NT2/D1 (cell line): ENCODE data around the gene RBP3.
"Not testable (repeated sequence)": the region's sequence is repeated elsewhere in the genome, so short reads cannot be mapped to it uniquely, and the experiment has no call there.

Experiments
- DNase-seq: peaks from one replicate; pipeline ENCODE4 v3.0.0-alpha.2; 2011; ENCODE audit warnings: low read depth, low spot score
- H3K27me3 ChIP-seq: 2 replicates; pipeline ENCODE4 v1.6.0; 2011; ENCODE audit warnings: mild to moderate bottlenecking; ENCODE audit not compliant: insufficient read length, insufficient read depth
- H3K36me3 ChIP-seq: 2 replicates; pipeline ENCODE4 v1.6.1; 2011; ENCODE audit warnings: mild to moderate bottlenecking, low read length, mixed read lengths; ENCODE audit not compliant: insufficient read depth, insufficient read length
- H3K4me1 ChIP-seq: 2 replicates; pipeline ENCODE4 v1.5.1; 2011; ENCODE audit not compliant: insufficient read depth, insufficient read length
- H3K4me3 ChIP-seq: 2 replicates; pipeline ENCODE4 v1.5.1; 2011; ENCODE audit warnings: low read depth; ENCODE audit not compliant: insufficient read length
- H3K9ac ChIP-seq: 2 replicates; pipeline ENCODE4 v1.6.0; 2011; ENCODE audit warnings: low read depth; ENCODE audit not compliant: insufficient read length
- H3K9me3 ChIP-seq: 2 replicates; pipeline ENCODE4 v1.5.1; 2011; ENCODE audit warnings: mild to moderate bottlenecking, low read length; ENCODE audit not compliant: insufficient read depth
- SUZ12 ChIP-seq: IDR thresholded peaks from 2 replicates; pipeline ENCODE4 v1.6.1; 2011; ENCODE audit not compliant: insufficient read length, insufficient read depth; ENCODE audit errors: extremely low read depth
- YY1 ChIP-seq: IDR thresholded peaks from 2 replicates; pipeline ENCODE4 v1.6.1; 2011; ENCODE audit not compliant: insufficient read length, insufficient read depth
- ZNF274 ChIP-seq: IDR thresholded peaks from 2 replicates; pipeline ENCODE4 v1.6.1; 2011; ENCODE audit warnings: mild to moderate bottlenecking, low read depth, low read length

Gene RBP3

GRCh38 chr10:47384148-47384921 lies 36.2 kb downstream of the RBP3 start, which contains the start of gene ZNF488:
TSS of gene ZNF488 (minus strand) at chr10:47384293. CDS start at chr10:47368829, 15,464 bp downstream.
- Histone ChIP-seq H3K9ac (peak within 1 kb of the TSS; percentile 70), H3K4me3 (peak within 1 kb of the TSS; percentile 55), H3K36me3 (peaks cover 16% of the 10 kb centered on the region), H3K9me3 (peaks cover 14% of the 10 kb centered on the region; the same call in 1 of the 2 replicates), H3K4me1 (no peaks in the 10 kb centered on the region), H3K27me3 (peaks cover 13% of the 10 kb centered on the region)
- TF ChIP-seq ZNF274, result no peak
- TF ChIP-seq SUZ12, result no peak
- TF ChIP-seq YY1, result no peak
- peak; percentile 78 for DNase-seq

GRCh38 chr10:47386104-47386503 lies 37.9 kb downstream of the RBP3 start:
- not testable (repeated sequence) for H3K9ac ChIP-seq, H3K36me3 ChIP-seq, DNase-seq, H3K4me3 ChIP-seq, H3K4me1 ChIP-seq
- Histone ChIP-seq H3K9me3 (peaks cover 14% of the 10 kb centered on the region; the same call in 1 of the 2 replicates), H3K27me3 (peaks cover 13% of the 10 kb centered on the region)

- TF ChIP-seq YY1, result no peak
- TF ChIP-seq SUZ12, result no peak
- no peak for TF ChIP-seq ZNF274
- Histone ChIP-seq H3K4me1 (no peaks in the 10 kb centered on the region), H3K4me3 (no peak overlapping the region), H3K27me3 (peaks cover 13% of the 10 kb centered on the region), H3K36me3 (no peaks in the 10 kb centered on the region), H3K9ac (no peak overlapping the region), H3K9me3 (peaks cover 14% of the 10 kb centered on the region; the same call in 1 of the 2 replicates)
- no peak for DNase-seq
Observed at GRCh38 chr10:47388879-47389278, 40.7 kb downstream of the RBP3 start.

- Histone ChIP-seq H3K9ac (no peak overlapping the region), H3K4me3 (no peak overlapping the region), H3K9me3 (peaks cover 14% of the 10 kb centered on the region), H3K4me1 (no peaks in the 10 kb centered on the region), H3K27me3 (peaks cover 13% of the 10 kb centered on the region), H3K36me3 (no peaks in the 10 kb centered on the region)
- TF ChIP-seq SUZ12, result no peak
- TF ChIP-seq YY1, result no peak
- TF ChIP-seq ZNF274, result no peak
- no peak for DNase-seq
Observed at GRCh38 chr10:47389619-47390018, 41.5 kb downstream of the RBP3 start.

DNA sequence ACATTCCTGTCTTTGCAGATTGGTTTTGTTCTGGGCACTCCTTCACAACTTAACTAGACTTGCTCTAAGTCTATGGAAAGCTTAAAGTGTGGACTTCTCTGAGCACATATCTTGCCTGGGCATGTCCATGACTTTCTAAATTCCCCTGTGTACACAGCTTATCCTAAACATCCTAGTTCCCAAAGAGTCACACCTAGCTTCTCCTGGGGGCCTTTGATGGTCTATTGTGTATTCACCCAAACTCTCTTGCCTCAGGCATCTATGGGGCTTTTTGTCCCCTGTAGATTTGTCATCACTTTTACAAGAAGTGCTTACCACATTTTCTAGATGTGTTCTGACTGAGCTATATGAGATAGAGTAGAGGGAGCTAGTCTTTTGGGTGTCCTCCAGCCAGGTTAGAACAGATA lies 48.2 kb downstream of the RBP3 start:
- no peak for DNase-seq
- H3K4me1 ChIP-seq, result peaks cover 2% of the 10 kb centered on the region
- H3K9ac ChIP-seq, result no peak overlapping the region
- H3K36me3 ChIP-seq, result no peaks in the 10 kb centered on the region
- peaks cover 5% of the 10 kb centered on the region for H3K27me3 ChIP-seq
- no peak for TF ChIP-seq YY1
- no peak for TF ChIP-seq ZNF274
- TF ChIP-seq SUZ12, result no peak
- H3K4me3 ChIP-seq, result no peak overlapping the region
- H3K9me3 ChIP-seq, result peaks cover 6% of the 10 kb centered on the region; the same call in 1 of the 2 replicates

- Histone ChIP-seq H3K9ac (no peak overlapping the region), H3K36me3 (no peaks in the 10 kb centered on the region), H3K4me1 (peaks cover 10% of the 10 kb centered on the region), H3K9me3 (peaks cover 6% of the 10 kb centered on the region; the same call in 1 of the 2 replicates), H3K4me3 (no peak overlapping the region), H3K27me3 (peaks cover 7% of the 10 kb centered on the region)
- DNase-seq, result no peak
- no peak for TF ChIP-seq ZNF274
- no peak for TF ChIP-seq YY1
- TF ChIP-seq SUZ12, result no peak
Observed at GRCh38 chr10:47397256-47397655, 49.1 kb downstream of the RBP3 start.

GRCh38 chr10:47400251-47400650 lies 52.1 kb downstream of the RBP3 start:
- TF ChIP-seq YY1 (no peak), ZNF274 (no peak), SUZ12 (no peak)
- H3K4me3 ChIP-seq, result no peak overlapping the region

More at GRCh38 chr10:47400251-47400650, 52.1 kb downstream of the RBP3 start:
- Histone ChIP-seq H3K36me3 (no peaks in the 10 kb centered on the region), H3K9me3 (0 out of 2 replicates have a peak, but pooled peaks cover 6% of the 10 kb centered on the region), H3K4me1 (peaks cover 29% of the 10 kb centered on the region), H3K27me3 (peaks cover 7% of the 10 kb centered on the region), H3K9ac (no peak overlapping the region)
- no peak for DNase-seq
